Measurements from ENCODE around the gene AEBP1. TPM values are rescaled to one million over a fixed set of nuclear protein-coding genes. Genes with fewer than 3 reads are reported as not detected.

The AEBP1 gene
- polyA plus RNA-seq, 1 donor: 72.1 TPM

DNA sequence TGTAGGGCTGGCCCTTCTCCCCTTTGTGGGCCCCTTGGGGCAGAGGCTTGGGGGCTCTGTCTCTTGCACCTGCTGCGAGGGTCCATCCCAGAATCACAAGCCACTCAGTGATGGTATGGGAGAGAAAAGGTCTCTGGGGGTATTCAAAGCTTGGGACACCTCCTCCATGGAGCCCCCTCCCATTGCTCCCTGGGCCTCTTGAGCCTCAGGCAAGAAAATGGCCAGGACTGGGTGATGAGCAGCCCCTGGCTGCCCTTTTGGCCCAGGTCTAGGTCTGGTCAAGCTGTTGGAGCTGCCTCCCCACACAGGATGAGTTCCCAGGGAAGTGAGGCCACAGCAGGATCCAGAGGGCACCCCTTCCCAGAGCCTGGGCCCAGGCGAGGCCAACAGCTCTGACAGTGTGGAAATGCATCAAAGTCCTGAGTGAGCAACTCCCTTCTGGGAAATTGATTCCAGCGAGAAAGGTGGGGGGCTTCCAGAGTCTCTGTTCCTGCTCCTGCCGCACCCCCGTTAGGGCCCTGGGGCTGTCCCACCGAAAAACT is 40.4 kb downstream of the AEBP1 start:
- no peak for DNase-seq

- DNase-seq: no peak
These were observed 40.9 kb downstream of the AEBP1 start for GRCh38 chr7:44144968-44145478.

- no peak for DNase-seq
These were observed 41.4 kb downstream of the AEBP1 start for GRCh38 chr7:44145479-44145968.

GRCh38 chr7:44145969-44146911 is 42.1 kb downstream of the AEBP1 start:
- peak; percentile 58 for DNase-seq

DNA sequence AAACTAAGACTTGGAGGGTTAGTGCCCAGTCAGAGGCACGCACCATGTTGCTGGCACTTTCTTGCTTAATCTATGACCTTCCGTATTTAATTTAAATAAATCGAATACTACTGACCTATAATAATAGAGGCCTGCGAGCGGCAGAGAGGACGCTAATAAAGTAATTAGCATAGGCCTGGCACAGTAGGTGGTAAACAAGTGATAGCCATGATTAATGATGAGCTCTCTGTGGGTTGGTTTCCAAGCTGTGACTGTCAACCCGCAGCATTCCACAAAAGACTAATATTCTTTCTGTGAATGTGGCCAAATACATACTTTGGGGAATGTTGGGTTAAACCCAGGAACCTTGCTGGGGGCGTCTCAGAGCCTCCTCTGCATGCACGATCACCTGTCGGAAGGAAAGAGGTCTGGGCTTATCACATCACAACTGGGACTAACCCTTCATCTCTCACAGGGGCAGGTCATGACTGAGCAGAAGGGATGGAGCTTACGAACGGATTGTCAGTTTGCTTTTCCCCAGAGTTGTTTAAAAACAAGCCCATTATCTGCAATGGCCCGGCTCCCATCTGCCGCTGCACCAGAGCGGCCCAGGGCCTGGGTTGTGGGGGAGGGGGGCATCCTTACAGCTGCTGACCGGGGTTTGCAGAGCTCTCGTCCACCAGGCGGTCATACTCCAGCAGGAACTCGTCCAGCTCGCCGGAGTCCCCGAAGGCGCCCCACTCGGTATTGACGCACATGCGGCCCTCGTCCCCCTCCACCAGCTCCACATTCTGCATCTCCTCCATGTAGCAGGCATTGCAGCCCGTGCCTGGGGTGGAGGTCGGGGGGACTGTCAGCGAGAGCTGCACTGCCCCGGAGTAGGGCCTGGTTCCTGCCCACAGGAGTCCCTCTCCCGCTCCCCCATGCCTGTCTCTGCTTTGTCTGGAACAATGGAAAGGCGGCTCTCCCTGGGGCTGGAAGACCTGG is 43.2 kb downstream of the AEBP1 start:
- peak; percentile 57 for DNase-seq

GRCh38 chr7:44148166-44148565 is 44.0 kb downstream of the AEBP1 start:
- DNase-seq: no peak

DNA sequence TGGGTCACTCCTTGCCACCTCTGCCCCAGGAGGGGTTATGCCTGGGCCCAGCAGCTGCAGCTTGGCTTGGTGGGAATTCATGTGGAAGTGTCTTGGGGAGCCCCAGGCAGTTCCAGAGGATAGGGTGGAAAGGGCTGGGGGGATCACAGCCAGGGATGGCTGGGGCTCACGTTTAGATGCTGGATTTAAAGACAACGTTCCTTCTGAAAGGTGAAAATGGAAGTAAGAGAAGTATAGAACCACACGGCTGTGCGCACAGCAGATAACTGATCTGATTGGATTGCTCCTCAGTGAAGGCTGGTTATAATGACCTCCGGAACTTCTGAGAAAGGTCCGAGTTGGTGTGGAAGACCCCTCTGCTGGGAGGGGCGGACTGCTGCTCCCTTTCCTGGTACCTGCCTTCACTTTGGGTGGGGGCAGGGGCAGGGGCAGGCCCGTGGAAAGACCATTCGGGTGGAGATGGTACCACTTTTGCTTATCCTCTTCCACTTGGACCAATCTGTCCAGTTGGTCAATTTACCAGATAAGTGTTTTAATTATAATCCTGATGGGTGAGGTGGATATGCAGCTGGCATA is 44.9 kb downstream of the AEBP1 start:
- DNase-seq: no peak

- peak; percentile 67 for DNase-seq
These were observed 45.7 kb downstream of the AEBP1 start for GRCh38 chr7:44149571-44150465.

GRCh38 chr7:44150466-44150832 is 46.3 kb downstream of the AEBP1 start:
- peak; percentile 52 for DNase-seq

DNA sequence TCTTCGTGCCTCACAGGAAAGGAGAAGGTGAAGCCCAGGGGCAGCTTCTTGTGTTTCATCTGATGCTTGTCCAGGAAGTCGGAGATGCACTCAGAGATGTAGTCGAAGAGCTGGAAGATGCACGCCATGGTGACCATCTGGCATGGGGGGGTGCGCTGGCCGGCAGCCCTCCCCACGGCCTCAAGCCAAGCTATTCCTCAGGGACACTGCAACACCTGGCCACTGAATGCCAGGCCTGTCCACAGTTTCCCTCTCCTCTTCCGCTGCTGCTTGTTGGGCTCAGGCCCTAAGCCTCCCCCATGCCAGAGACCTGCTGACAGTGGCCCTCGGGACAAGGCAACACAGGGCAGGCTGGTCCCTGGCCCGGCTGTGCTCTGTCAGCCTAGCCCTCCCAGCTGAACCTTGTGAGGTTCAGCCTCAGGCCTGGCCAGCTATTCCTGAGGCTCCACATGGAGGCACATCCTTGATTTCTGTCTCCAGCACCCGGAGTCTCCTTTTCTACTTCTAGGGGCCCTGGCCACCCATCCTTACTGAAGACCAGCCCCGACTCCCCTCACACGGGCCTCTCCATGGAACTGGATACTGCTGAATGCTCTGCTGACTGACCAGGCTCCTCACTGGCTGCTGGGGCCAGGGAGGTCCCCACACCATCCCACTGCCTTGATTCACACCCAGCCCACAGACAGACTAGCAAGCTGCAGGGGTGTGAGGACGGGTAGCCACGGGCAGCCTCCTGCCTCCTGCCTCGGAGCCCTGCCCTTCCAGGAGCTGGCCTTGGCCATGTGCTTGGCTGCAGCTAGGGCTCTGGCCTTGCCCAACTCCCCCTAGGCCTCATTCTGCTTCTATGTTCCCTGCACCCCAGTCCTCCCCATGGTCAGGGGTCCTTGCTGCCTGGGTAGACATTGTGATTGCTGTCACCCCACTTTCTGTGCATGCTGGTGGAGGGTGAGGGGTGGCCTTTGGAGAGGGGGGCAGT is 47.1 kb downstream of the AEBP1 start:
- no peak for DNase-seq

GRCh38 chr7:44151956-44152355 is 47.8 kb downstream of the AEBP1 start:
- DNase-seq: no peak

DNA sequence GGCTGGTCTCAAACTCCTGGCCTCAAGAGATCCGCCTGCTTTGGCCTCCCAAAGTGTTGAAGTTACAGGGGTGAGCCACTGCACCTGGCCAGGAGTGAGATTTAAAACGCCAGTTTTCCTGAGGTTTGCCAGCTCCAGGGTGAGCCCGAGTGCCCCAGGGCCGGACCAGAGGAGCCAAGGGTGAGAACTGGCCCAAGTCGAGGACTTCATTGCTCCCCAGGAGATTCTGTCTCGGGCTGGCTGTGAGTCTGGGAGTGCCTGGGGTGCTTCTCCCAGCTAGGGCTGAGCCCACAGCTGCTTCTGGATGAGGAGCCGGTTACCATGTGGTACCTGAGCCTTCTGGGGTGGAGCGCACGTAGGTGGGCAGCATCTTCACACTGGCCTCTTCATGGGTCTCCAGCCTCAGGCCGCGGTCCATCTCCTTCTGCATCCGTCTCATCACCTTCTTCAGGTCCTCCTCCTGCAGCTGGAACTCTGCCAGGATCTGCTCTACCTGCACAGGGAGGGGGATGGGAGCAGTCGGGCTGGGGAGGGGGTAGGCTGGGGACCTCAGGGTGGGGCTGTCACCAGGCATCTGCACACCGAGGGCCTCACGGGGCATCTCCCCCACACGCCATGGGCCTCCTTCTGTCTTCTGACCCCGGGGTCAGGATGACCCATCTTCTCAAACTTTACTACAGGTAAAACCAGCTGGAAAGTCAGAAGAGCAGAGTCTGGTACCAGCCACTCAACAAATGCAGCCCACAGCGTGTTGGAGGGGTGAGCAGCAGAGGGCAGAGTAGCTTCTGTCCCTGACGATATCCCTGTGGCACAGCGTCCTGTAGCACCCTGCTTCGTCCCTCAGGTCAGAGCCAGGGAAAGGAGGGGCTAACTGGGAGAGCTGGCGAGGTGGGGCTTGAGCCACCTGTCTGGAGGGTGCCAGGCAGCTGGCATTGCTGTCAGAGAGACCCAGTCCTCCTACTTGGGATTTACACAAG is 49.1 kb downstream of the AEBP1 start:
- no peak for DNase-seq

- DNase-seq: no peak
These were observed 49.8 kb downstream of the AEBP1 start for GRCh38 chr7:44153948-44154335.

DNA sequence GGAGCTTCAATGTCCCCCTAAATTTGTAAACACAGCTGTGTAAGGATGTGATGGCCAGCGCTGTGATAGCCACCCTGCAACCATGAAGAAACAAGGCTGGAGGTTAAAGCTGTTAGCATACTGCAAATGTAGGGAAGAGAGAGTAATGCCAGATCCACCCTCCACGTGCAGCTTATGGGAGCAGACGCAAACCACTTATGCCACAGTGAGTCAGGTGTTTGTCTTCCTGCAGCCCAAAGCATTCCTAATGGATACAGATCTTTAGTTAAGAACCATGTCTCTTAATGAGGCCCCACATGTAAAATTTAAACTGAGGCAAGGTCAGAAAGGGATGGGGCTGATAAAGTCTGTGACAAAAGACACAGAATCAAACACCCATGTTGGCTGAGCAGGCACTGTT is 50.6 kb downstream of the AEBP1 start:
- DNase-seq: no peak

DNA sequence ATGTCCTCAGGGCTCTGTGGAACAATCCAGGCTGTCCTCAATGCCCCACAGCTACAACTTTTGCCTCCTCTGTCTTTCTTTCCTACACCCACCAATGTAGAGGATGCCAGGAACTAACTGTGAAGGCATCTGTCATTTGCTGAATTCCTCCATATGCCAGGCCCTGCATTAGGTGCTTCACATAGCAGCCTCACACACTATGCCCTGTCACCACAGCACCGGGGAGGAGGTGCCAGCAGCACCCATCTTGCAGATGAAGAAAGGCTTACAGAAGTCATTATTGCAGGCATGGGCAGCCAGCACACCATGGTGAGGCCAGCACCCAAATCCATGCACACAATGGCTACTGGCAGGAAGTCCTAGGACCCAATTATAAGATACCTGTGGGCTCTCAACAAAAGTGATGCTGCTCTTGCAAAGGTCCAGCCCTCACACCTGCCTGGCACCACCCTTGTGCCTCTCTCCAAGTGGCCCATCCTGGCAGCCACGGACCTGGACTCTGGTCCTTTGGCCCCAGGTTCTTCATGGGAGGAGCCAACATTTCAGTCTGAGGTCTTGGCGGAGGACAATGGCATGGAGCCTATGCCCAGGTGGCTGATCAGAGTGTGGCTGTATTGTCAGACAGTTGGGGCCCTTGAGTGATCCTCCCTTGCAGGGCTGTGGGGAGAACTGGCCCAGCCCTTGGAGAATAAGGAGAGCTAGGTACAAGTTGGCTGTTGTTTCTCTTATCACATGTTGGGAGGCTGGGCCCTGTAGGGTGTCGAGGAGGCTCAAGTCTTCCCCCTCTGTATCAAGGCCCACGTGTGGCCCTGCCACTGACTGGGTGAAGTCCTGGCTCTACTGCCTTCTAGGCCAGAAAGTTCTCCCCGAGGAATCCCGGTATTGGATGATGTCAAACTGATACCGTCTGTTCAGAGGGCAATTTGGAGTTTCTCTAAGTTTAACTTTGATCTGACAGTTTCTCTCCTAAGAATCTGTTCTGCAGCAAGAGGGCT is 51.3 kb downstream of the AEBP1 start:
- DNase-seq: no peak

DNA sequence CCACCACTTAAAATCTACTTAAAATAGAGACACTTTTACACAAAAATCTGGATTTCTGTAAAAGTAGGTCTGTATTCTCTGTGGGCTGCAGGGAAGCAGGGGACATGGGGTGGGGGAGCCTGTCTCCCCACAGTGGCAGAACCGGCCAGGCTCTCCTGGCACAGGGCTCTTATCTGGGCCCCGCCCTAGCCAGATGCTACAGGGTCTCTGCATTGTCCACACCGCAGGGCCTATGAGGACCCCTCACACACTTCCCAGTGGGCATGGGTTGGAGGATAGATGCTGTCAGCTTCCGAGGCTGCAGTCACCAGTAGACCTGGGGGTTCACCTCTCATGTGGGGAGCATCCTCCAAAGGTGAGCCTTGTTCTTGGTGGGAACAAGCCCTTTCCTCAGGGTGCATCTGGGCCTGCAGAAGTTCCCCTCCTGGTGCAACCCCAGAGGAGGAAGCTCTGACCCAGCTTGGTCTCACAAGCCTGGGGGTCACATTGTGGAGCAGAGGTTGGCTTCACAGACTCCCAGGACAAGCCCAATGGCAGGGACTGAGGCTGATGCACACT is 52.4 kb downstream of the AEBP1 start:
- no peak for DNase-seq

Data from hindlimb muscle (tissue), 1 donor.